ENCODE data around the gene TRIM21.

- TF ChIP-seq CTCF (IDR thresholded peaks at IDR 0.05; ENCODE audit: low read depth, low read length), result no peak
- no peak for TF ChIP-seq EZH2phosphoT487 (IDR thresholded peaks at IDR 0.05; ENCODE audit: low read depth)
Measured at GRCh38 chr11:4433856-4434255, 40.4 kb upstream of the TRIM21 start.
